Fibroblast of villous mesenchyme (primary cell): ENCODE measurements around the gene UHMK1. TPM values are rescaled to one million over a fixed set of nuclear protein-coding genes. Genes with fewer than 3 reads are reported as not detected.

Experiments used
- DNase-seq: peaks from one replicate; pipeline ENCODE4 v3.0.0-alpha.2; 2010; ENCODE audit warnings: low read depth
- H3K4me3 ChIP-seq: 2 replicates; pipeline ENCODE4 v1.5.1; 2011; ENCODE audit warnings: low read depth, mild to moderate bottlenecking, low read length
- total RNA-seq: library from RNA; depleted of rRNA; stranded (reverse); fragments of >200 nt; gene quantifications from 2 replicates; pipeline ENCODE4 v1.2.3, GENCODE V29; 2012
- TF ChIP-seq, protein P1 (sequence below): IDR thresholded peaks from 2 replicates; pipeline ENCODE4 v1.5.1; 2012; ENCODE audit warnings: low read depth, mild to moderate bottlenecking, low read length; ENCODE audit not compliant: insufficient read depth

Gene UHMK1
- total RNA-seq, 1 donor = 139 TPM

DNA sequence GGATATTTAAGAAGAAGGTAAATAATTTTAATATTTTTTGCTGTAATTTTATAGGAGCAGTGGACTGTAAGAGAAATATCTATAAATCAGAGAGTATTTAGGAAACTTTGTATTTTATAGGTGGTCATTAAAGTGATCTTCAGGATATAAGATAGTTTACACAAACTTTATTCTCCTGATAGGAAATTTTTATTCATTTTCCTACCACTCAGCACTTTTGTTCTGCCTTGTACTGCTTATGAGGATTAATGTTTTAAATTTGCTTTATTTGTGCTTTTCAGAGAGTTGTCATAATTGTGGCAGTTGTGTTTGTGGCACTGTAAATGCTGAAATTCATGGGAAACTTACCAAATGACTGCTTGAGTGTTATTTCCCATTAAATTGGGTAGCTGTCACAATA lies 29.7 kb downstream of the UHMK1 start:
- DNase-seq = no peak
- TF ChIP-seq, protein P1, sequence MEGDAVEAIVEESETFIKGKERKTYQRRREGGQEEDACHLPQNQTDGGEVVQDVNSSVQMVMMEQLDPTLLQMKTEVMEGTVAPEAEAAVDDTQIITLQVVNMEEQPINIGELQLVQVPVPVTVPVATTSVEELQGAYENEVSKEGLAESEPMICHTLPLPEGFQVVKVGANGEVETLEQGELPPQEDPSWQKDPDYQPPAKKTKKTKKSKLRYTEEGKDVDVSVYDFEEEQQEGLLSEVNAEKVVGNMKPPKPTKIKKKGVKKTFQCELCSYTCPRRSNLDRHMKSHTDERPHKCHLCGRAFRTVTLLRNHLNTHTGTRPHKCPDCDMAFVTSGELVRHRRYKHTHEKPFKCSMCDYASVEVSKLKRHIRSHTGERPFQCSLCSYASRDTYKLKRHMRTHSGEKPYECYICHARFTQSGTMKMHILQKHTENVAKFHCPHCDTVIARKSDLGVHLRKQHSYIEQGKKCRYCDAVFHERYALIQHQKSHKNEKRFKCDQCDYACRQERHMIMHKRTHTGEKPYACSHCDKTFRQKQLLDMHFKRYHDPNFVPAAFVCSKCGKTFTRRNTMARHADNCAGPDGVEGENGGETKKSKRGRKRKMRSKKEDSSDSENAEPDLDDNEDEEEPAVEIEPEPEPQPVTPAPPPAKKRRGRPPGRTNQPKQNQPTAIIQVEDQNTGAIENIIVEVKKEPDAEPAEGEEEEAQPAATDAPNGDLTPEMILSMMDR = no peak
- H3K4me3 ChIP-seq = no peak overlapping the region

DNA sequence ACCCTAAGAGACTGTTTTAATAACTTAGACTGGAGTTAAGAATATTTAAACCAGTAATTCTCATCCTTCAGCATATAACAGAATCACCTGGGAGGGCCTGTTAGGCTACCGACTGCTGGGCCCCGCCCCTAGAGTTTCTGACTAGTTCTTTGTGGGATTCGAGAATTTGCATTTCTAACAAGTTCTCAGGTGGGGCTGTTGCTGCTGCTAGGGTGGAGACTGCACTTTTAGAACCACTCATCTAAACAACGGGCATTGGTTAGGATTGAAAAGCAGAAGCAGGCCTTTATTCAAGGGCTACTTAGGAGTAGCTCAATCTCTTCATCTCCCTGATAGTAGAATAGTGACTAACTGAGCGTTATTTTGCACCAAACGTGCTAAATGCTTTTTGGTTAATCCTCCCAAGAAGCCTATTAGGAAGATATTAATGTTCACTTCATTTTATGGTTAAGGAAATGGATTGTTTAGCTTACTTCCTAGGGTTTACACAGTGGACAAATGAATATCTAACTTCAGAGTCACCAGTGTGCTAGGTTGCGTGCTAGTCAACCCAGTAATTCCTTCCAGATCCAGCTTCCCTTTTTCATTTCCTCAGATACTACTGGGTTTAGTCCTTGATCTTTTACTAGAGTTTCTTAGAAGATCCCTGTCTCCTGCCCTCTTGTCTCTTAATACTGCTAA lies 32.8 kb downstream of the UHMK1 start:
- no peak for DNase-seq
- no peak overlapping the region for H3K4me3 ChIP-seq
- TF ChIP-seq, protein P1 = no peak

DNA sequence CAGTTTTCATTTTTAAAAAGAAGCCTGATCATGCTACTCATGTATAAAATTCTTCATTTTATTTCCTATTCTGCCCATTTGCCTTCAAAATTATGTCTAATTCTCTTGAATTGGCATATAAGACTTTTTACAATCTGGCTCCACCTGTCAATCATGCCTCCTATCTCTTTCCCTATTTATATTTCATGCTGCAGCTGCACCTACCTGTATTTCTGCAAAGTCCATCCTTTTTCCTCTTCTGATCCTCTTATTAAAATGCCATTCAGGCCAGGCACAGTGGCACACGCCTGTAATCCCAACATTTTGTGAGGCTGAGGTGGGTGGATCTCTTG lies 33.3 kb downstream of the UHMK1 start:
- TF ChIP-seq, protein P1 = no peak
- no peak overlapping the region for H3K4me3 ChIP-seq
- DNase-seq = no peak

DNA sequence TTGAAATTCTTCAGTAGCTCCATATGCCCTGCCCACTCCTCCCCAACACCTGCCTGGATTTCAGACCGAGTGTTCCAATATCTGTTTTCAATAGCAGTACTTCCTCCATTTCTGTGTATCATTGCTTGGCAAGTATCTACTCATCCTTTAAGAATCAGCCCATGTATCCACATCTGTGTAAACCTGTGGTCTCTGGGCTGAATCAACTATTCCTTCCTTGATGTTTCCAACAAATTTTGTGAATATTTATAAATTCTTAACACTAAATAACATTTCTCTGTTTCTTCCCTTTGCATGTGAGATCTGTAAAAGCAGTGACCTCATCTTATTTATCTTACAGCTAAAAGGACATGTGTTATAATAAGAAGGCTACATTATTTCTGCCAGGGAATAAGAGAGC lies 37.9 kb downstream of the UHMK1 start:
- DNase-seq = no peak
- no peak overlapping the region for H3K4me3 ChIP-seq
- TF ChIP-seq, protein P1 = no peak

DNA sequence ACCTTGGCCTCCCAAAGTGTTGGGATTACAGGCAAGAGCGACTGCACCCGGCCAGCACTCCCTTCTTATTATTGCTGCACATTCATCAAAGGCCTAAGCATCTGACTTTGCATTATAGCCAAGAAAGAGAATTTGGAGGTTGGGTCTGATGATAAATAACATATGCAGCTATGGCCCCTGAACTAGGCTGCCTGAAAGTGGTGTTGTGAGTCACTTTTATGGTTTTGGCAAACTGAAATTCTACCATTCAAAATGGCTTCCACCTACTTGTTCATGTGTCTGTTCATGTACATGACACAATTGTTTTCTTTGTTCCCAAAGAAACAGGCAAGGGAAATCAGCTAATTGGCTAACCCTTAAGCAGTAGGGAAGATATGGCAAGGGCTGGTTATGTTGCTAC lies 38.9 kb downstream of the UHMK1 start:
- no peak overlapping the region for H3K4me3 ChIP-seq
- no peak for DNase-seq
- TF ChIP-seq, protein P1 = no peak

DNA sequence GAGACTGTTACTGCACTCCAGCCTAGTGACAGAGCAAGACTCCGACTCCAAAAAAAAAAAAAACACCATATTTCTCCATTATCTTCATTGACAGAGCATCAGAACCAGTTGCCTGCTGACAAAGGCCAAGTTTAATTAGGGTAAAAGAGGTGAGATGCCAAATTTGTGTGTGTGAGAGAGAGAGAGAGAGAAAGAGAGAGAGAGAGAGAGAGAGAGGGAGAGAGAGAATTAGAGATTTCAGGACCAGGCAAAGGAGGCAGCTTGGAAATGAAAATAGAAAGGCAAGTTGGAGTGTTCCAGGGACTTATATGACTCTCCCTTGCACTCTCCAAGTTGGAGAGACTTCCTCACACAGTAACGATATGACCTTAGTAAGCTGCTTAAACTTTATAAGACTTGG lies 39.6 kb downstream of the UHMK1 start:
- TF ChIP-seq, protein P1 = no peak

DNA sequence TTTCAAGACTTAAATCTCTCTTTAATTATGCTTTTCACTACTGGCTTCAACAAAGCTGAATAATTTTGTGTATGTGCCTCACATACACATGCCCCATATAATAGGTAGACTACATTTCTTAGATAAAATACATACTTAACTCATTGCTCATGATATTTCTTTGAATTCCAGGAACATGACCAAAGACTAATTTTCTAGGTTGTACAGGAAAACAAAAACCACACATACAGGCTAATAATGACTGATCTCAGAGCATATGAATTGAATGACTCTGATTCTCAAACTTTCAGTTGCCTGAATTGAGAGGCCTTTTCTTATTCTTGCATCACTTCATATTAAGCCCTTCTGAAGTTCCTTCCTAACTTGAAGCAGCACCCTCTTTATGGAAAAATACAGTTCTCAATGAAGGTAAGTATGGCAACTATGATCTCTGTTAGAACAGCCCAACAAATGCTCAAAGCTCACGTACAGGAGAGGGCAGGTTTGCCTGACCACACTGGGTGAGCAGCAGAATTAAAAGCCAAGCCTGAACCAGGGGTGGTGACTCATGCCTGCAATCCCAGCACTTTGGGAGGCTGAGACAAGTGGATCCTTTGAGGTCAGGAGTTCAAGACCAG lies 41.3 kb downstream of the UHMK1 start:
- TF ChIP-seq, protein P1 = no peak
- H3K4me3 ChIP-seq = no peak overlapping the region
- peak; percentile 73 for DNase-seq

More for the DNA sequence above, 39.6 kb downstream of the UHMK1 start:
- DNase-seq = no peak
- no peak overlapping the region for H3K4me3 ChIP-seq
